GM03348 (cell line): ENCODE data around the gene SNTA1.
"Not testable (repeated sequence)": the region's sequence is repeated elsewhere in the genome, so short reads cannot be mapped to it uniquely, and the experiment has no call there.

Experiments
- DNase-seq: peaks from one replicate; pipeline ENCODE4 v3.0.0; 2012; ENCODE audit warnings: low spot score

SNTA1 gene

GRCh38 chr20:33431797-33432381 is 11.7 kb downstream of the SNTA1 start:
- no peak for DNase-seq

GRCh38 chr20:33423875-33424274 is 19.7 kb downstream of the SNTA1 start:
- DNase-seq, result not testable (repeated sequence)

GRCh38 chr20:33423141-33423834 is 20.3 kb downstream of the SNTA1 start:
- DNase-seq, result peak; percentile 91

- no peak for DNase-seq
These were observed 24.2 kb downstream of the SNTA1 start for GRCh38 chr20:33419140-33419974.

- no peak for DNase-seq
These were observed 25.5 kb downstream of the SNTA1 start for GRCh38 chr20:33418033-33418432.

GRCh38 chr20:33415948-33416347 is 27.6 kb downstream of the SNTA1 start:
- DNase-seq, result peak; percentile 66

- DNase-seq, result no peak
These were observed 31.1 kb downstream of the SNTA1 start for GRCh38 chr20:33412484-33412838.

- DNase-seq, result no peak
These were observed 31.7 kb downstream of the SNTA1 start for GRCh38 chr20:33411711-33412483.

- DNase-seq, result no peak
These were observed 32.3 kb downstream of the SNTA1 start for GRCh38 chr20:33411242-33411641.

- DNase-seq, result no peak
These were observed 33.4 kb downstream of the SNTA1 start for GRCh38 chr20:33410081-33410742.

GRCh38 chr20:33408716-33409654 is 34.6 kb downstream of the SNTA1 start:
- DNase-seq, result no peak

- DNase-seq, result no peak
These were observed 35.2 kb downstream of the SNTA1 start for GRCh38 chr20:33408313-33408712.

- DNase-seq, result no peak
These were observed 35.8 kb downstream of the SNTA1 start for GRCh38 chr20:33407796-33408195.

- DNase-seq, result no peak
These were observed 36.3 kb downstream of the SNTA1 start for GRCh38 chr20:33407251-33407650.

- no peak for DNase-seq
These were observed 39.3 kb downstream of the SNTA1 start for GRCh38 chr20:33404281-33404680.

- no peak for DNase-seq
These were observed 41.6 kb downstream of the SNTA1 start for GRCh38 chr20:33401921-33402369.

- DNase-seq, result peak; percentile 90
These were observed 42.2 kb downstream of the SNTA1 start, which contains the start of gene CDK5RAP1 for GRCh38 chr20:33401184-33401920. Gene CDK5RAP1, minus strand, starts transcription at chr20:33401519. Its CDS starts 4,455 bp downstream, at chr20:33397064.

GRCh38 chr20:33400812-33401183 is 42.8 kb downstream of the SNTA1 start:
- DNase-seq, result no peak

- no peak for DNase-seq
These were observed 43.6 kb downstream of the SNTA1 start for GRCh38 chr20:33399924-33400323.

GRCh38 chr20:33394718-33395117 is 48.8 kb downstream of the SNTA1 start:
- DNase-seq, result no peak
